ENCODE measurements around the gene TRPV4. TPM values are rescaled to one million over a fixed set of nuclear protein-coding genes. Genes with fewer than 3 reads are reported as not detected.

TRPV4 gene
- total and polyA plus RNA-seq, 10 of the 15 experiments (the other 5 are each of a cell fraction or from before 2014, with no cell fraction given): not detected

GRCh38 chr12:109816870-109817269 is 16.3 kb downstream of the TRPV4 start:
- intact Hi-C loops (cut with micrococcal nuclease; ENCODE audit: unreplicated experiment) (no loop called here), in situ Hi-C loops (cut with MboI) (no loop called here)
- Histone ChIP-seq H4K20me1 (ENCODE audit: control insufficient read depth, insufficient read depth) (no peaks in the 10 kb centered on the region), H3K36me3 (ENCODE audit: control insufficient read depth in 2 of 2, insufficient read depth in 2 of 2, low read length in 1 of 2) (no peaks in the 10 kb centered on the region), H2AFZ (ENCODE audit: control insufficient read depth, low read depth, low read length) (no peak overlapping the region), H3K4me1 (ENCODE audit: control insufficient read depth, insufficient read depth, low read length) (no peaks in the 10 kb centered on the region), H3K79me2 (ENCODE audit: control insufficient read depth, insufficient read depth, low read length) (no peaks in the 10 kb centered on the region), H3K27ac (ENCODE audit: control insufficient read depth, insufficient read depth) (no peak overlapping the region), H3K9me3 (replicated peaks; ENCODE audit: control insufficient read depth, insufficient read depth, low read length) (no peaks in the 10 kb centered on the region), H3K4me3 (no peak overlapping the region), H3K9ac (ENCODE audit: control insufficient read depth, insufficient read depth, low read length) (no peak overlapping the region), H3K27me3 (replicated peaks in 1 of 2; ENCODE audit: control insufficient read depth in 2 of 2, insufficient read depth in 2 of 2, low read length in 1 of 2) (no peaks in the 10 kb centered on the region), H3K4me2 (ENCODE audit: control insufficient read depth, insufficient read depth) (no peak overlapping the region)
- DNase-seq (ENCODE audit: low read depth, low spot score) (no peak), FAIRE-seq (no peak), ATAC-seq (no peak)
- no TSS peak for BruUV-seq (replicated peaks)
- POLR2A ChIA-PET: no interaction called here
- no peak for TF ChIP-seq SUZ12 (IDR thresholded peaks at IDR 0.05; ENCODE audit: unreplicated experiment)
- TF ChIP-seq ZSCAN29 (IDR thresholded peaks at IDR 0.05): no peak
- no peak for TF ChIP-seq RFX5 (IDR thresholded peaks at IDR 0.05; ENCODE audit: low read depth, low read length)
- no peak for TF ChIP-seq SREBF1 (IDR thresholded peaks at IDR 0.05; ENCODE audit: low read length)
- TF ChIP-seq PML (IDR thresholded peaks at IDR 0.05; ENCODE audit: low read length): no peak
- TF ChIP-seq ZNF592 (IDR thresholded peaks at IDR 0.05): no peak
- TF ChIP-seq STAT1 (conservative IDR thresholded peaks at IDR 0.05): no peak
- TF ChIP-seq YBX1 (IDR thresholded peaks at IDR 0.05): no peak
- TF ChIP-seq IRF5 (IDR thresholded peaks at IDR 0.05; ENCODE audit: borderline replicate concordance): no peak
- TF ChIP-seq, protein P1, sequence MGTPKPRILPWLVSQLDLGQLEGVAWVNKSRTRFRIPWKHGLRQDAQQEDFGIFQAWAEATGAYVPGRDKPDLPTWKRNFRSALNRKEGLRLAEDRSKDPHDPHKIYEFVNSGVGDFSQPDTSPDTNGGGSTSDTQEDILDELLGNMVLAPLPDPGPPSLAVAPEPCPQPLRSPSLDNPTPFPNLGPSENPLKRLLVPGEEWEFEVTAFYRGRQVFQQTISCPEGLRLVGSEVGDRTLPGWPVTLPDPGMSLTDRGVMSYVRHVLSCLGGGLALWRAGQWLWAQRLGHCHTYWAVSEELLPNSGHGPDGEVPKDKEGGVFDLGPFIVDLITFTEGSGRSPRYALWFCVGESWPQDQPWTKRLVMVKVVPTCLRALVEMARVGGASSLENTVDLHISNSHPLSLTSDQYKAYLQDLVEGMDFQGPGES (IDR thresholded peaks at IDR 0.05): no peak
- TF ChIP-seq, protein P2, sequence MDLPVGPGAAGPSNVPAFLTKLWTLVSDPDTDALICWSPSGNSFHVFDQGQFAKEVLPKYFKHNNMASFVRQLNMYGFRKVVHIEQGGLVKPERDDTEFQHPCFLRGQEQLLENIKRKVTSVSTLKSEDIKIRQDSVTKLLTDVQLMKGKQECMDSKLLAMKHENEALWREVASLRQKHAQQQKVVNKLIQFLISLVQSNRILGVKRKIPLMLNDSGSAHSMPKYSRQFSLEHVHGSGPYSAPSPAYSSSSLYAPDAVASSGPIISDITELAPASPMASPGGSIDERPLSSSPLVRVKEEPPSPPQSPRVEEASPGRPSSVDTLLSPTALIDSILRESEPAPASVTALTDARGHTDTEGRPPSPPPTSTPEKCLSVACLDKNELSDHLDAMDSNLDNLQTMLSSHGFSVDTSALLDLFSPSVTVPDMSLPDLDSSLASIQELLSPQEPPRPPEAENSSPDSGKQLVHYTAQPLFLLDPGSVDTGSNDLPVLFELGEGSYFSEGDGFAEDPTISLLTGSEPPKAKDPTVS (IDR thresholded peaks at IDR 0.05; ENCODE audit: low read depth, low read length): no peak
- SMC1A ChIA-PET (ENCODE audit: uncharacterized antibody, unreplicated experiment): no interaction called here
- WGBS (ENCODE audit: insufficient coverage, insufficient replicate concordance, low lambda C conversion rate, missing lambda C conversion rate): 27% methylated on average over 7 of the region's 7 CpGs
- CTCF ChIA-PET: no interaction called here
- RAD21 ChIA-PET (ENCODE audit: unreplicated experiment): no interaction called here

Data from GM12878 (cell line).